GM19238 (cell line): ENCODE measurements around the gene UBLCP1.

Source experiments
- DNase-seq: peaks from one replicate; pipeline ENCODE4 v3.0.0; 2011; ENCODE audit warnings: low spot score; ENCODE audit not compliant: insufficient read length

The UBLCP1 gene

DNA sequence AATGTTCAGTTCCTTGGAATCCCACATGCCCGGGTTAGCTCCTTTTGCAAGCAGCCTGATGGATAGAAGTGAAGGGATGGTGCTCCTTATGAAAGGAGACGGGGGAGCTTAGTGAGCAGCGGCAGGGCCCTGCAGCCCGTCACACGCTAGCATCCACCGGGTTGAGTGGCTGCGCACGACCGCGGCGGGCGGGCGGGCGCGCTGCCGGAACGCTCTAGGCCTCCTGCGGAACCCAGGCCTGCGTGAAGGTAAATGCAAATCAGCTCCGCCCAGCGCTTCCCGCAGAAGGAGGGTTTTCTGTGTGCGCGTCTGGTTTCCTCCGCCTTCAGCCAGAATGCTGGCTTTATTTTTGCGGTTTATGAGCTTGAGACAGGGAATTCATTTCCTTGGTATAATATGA is 47.4 kb downstream of the UBLCP1 start:
- no peak for DNase-seq

DNA sequence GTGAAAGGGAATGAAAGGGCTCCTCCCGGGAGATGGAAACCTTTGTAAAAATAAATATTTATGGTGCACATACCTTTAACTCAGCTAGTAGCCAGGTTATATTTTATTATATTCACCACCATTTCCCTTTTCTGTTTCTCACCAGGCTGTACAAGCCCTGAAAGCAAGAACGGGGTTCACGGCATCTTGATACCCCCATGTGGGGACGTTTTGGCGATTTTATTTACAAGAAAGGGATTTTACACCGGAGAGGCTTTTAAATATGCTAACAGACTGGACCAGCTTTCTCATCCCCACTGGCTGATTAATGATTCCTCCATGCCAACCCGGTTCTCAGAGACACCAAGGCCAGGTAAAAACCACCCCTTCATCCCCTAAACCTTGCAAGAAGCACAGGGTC is 48.0 kb downstream of the UBLCP1 start:
- no peak for DNase-seq

DNA sequence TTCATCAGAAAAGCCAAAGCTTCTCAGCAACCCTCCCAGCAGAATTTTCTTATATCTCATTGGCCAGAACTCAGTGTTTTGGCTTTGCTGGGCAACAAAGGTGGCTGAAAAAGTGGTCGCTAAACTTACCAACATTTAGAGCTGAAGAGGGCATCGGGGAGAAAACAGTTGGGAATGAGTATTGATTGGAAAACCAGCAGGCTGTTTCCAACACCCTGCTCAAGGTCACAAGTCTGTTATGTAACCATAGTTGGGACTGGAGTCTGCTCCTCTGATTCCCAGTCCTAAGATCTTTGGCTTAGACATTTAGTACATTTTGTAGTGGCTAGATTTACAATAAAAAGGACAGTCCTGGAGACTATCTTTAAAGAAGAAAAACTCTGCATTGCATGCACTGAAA is 50.1 kb downstream of the UBLCP1 start:
- no peak for DNase-seq

GRCh38 chr5:159316519-159317383 is 53.7 kb downstream of the UBLCP1 start:
- no peak for DNase-seq

DNA sequence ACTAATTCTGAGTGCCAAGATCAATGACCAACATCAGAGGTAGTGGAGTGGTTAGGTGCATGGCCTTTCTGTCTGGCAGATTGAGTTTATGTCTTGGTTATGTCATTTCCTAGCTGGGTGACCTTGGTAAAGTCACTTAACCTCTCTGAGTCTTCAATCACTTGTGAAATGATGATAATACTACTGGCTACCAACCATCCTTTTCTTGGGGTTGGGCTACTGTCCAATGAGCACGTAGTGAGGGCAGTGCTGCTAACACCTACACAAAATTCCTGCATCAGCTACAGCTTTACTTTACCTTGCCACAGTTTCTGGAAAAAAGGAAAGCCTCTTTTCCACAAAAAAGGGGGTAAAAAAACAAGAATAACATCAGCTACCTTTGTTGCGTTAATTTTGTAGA is 54.8 kb downstream of the UBLCP1 start:
- no peak for DNase-seq

- DNase-seq = no peak
These were observed 55.4 kb downstream of the UBLCP1 start for GRCh38 chr5:159318448-159318847.

DNA sequence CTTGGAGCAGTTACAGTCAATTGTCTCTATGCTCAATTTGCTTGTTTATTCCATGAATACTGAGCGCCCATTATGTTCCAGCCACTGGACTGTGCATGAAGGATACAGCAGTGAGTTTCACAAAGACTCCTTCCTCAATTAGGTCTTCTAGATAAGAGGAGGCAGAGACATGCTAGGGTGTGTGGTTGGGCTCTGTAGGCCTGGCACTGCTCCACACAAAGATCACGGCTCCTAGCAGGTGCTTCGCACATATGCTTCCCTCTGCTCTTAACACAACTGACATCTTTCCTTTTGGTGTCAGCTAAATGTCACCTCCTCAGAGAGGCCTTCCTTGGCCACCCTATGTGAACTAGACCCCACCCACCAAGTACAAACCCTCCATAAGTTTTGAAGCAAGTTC is 56.3 kb downstream of the UBLCP1 start:
- DNase-seq = no peak

DNA sequence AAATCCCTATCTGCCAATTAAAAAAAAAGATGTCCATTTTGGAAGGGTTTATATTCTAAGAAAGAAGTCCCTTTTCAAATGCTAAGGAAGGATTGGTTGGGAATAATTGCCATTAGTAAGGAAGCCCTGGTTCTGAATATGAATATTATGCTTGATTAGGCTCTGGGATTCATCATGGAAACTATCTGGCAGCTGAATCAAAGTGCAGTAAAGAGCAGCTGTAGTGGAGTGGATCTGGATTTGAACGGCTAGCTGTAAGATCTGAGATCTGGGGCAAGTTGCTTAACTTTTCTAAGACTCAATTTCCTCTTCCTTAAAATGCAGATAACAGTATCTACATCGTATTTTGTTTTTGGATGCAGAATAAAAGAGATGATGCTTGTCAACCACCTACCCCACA is 56.7 kb downstream of the UBLCP1 start:
- no peak for DNase-seq

- DNase-seq = no peak
These were observed 59.1 kb downstream of the UBLCP1 start for GRCh38 chr5:159322180-159322579.

GRCh38 chr5:159324102-159324755 is 61.1 kb downstream of the UBLCP1 start:
- DNase-seq = no peak

- no peak for DNase-seq
These were observed 61.9 kb downstream of the UBLCP1 start for GRCh38 chr5:159324986-159325385.

- DNase-seq = no peak
These were observed 67.2 kb downstream of the UBLCP1 start, which contains the start of gene IL12B for GRCh38 chr5:159330131-159330800. TSS of gene IL12B (minus strand) at chr5:159330487. CDS start at chr5:159326782, 3,705 bp downstream.

- peak; percentile 47 for DNase-seq
These were observed 68.2 kb downstream of the UBLCP1 start for GRCh38 chr5:159331093-159331973.

- DNase-seq = no peak
These were observed 69.9 kb downstream of the UBLCP1 start for GRCh38 chr5:159332800-159333544.

DNA sequence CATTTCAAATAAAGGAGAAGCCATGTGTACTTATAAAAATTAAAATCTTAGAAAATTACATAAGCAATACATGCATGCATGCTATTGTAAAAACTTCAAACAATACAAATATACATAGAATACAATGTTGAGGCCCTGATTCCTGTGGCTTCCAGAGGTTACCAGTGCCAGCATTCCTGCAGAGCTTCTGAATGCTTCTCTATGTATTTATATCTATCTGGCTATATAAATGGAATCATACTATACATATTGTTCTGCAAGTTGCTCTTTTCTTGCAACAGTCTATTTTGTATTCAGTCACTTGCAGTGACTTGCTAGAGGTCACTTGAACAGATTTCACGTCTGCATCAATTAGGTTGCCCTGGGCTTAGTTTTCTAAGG is 70.4 kb downstream of the UBLCP1 start:
- DNase-seq = no peak
